ENCODE data around the gene POLR1F. TPM values are rescaled to one million over a fixed set of nuclear protein-coding genes. Genes with fewer than 3 reads are reported as not detected.
A peak's percentile ranks its signal among the peaks of the same experiment; 100 is the strongest.

Gene POLR1F
- total RNA-seq, 1 experiment from 2014 or later: 22.3 TPM

DNA sequence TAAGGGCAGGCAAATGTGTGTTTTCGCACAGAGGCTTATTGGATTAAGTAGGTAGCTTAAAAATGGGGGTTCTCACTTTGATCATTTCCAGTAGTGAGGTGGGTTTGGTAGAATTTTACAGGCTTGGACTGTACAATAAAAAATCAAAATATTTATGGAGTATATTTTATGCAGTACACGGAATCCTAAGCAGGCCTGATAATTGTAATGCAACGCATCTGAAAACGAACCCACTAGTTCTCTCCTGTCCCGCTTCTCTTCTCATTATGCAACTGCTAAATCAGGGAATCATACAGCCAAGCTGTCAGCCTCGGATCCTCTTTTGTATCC lies 377 bp upstream of the POLR1F start (continued):
- TF ChIP-seq ZNF263 (CRISPR knock-in tag; IDR thresholded peaks at IDR 0.05; ENCODE audit: low read depth): no peak
- no peak for TF ChIP-seq ETV6 (CRISPR knock-in tag; IDR thresholded peaks at IDR 0.05)
- no peak for TF ChIP-seq TEAD1 (CRISPR knock-in tag; IDR thresholded peaks at IDR 0.05)
- TF ChIP-seq ZNF232 (CRISPR knock-in tag; IDR thresholded peaks at IDR 0.05): no peak
- TF ChIP-seq, protein P1, sequence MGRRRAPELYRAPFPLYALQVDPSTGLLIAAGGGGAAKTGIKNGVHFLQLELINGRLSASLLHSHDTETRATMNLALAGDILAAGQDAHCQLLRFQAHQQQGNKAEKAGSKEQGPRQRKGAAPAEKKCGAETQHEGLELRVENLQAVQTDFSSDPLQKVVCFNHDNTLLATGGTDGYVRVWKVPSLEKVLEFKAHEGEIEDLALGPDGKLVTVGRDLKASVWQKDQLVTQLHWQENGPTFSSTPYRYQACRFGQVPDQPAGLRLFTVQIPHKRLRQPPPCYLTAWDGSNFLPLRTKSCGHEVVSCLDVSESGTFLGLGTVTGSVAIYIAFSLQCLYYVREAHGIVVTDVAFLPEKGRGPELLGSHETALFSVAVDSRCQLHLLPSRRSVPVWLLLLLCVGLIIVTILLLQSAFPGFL (CRISPR knock-in tag; IDR thresholded peaks at IDR 0.05; ENCODE audit: borderline replicate concordance): no peak
- no peak for TF ChIP-seq GABPB1 (CRISPR knock-in tag; IDR thresholded peaks at IDR 0.05)
- TF ChIP-seq, protein P2, sequence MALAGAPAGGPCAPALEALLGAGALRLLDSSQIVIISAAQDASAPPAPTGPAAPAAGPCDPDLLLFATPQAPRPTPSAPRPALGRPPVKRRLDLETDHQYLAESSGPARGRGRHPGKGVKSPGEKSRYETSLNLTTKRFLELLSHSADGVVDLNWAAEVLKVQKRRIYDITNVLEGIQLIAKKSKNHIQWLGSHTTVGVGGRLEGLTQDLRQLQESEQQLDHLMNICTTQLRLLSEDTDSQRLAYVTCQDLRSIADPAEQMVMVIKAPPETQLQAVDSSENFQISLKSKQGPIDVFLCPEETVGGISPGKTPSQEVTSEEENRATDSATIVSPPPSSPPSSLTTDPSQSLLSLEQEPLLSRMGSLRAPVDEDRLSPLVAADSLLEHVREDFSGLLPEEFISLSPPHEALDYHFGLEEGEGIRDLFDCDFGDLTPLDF (CRISPR knock-in tag; IDR thresholded peaks at IDR 0.05): no peak
- TF ChIP-seq EMX1 (CRISPR knock-in tag; IDR thresholded peaks at IDR 0.05): no peak
- TF ChIP-seq, protein P3, sequence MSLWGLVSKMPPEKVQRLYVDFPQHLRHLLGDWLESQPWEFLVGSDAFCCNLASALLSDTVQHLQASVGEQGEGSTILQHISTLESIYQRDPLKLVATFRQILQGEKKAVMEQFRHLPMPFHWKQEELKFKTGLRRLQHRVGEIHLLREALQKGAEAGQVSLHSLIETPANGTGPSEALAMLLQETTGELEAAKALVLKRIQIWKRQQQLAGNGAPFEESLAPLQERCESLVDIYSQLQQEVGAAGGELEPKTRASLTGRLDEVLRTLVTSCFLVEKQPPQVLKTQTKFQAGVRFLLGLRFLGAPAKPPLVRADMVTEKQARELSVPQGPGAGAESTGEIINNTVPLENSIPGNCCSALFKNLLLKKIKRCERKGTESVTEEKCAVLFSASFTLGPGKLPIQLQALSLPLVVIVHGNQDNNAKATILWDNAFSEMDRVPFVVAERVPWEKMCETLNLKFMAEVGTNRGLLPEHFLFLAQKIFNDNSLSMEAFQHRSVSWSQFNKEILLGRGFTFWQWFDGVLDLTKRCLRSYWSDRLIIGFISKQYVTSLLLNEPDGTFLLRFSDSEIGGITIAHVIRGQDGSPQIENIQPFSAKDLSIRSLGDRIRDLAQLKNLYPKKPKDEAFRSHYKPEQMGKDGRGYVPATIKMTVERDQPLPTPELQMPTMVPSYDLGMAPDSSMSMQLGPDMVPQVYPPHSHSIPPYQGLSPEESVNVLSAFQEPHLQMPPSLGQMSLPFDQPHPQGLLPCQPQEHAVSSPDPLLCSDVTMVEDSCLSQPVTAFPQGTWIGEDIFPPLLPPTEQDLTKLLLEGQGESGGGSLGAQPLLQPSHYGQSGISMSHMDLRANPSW (CRISPR knock-in tag; conservative IDR thresholded peaks at IDR 0.05; ENCODE audit: low read depth): no peak
- no peak for TF ChIP-seq NFYB (CRISPR knock-in tag; conservative IDR thresholded peaks at IDR 0.05; ENCODE audit: low read depth)
- no peak for TF ChIP-seq ZNF423 (CRISPR knock-in tag; IDR thresholded peaks at IDR 0.05)
- no peak for TF ChIP-seq TP53 (CRISPR knock-in tag; IDR thresholded peaks at IDR 0.05)
- TF ChIP-seq, protein P4, sequence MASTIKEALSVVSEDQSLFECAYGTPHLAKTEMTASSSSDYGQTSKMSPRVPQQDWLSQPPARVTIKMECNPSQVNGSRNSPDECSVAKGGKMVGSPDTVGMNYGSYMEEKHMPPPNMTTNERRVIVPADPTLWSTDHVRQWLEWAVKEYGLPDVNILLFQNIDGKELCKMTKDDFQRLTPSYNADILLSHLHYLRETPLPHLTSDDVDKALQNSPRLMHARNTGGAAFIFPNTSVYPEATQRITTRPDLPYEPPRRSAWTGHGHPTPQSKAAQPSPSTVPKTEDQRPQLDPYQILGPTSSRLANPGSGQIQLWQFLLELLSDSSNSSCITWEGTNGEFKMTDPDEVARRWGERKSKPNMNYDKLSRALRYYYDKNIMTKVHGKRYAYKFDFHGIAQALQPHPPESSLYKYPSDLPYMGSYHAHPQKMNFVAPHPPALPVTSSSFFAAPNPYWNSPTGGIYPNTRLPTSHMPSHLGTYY (CRISPR knock-in tag; IDR thresholded peaks at IDR 0.05): no peak

DNA sequence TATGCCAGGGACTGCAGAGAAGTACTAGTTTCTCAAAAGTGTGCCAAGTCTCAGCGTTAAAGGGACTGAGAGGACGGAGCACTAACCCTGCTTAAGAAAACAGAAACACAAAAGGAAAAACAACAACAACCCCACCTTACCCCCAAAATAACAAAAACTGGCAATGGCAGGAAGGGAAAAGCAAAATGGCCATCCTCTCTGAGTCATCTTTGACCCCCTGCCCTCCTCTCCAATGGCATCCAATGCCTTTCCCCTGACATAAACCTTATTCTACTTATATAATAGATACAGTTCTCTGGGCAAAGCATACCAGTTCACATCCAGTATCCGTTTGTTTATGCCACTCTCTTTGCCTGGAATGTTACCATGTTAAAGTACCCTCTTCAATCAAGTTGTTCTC lies 1.6 kb downstream of the POLR1F start:
- Mint-ChIP-seq H3K36me3 (peaks cover 6% of the 10 kb centered on the region; the same call in 1 of the 2 replicates), H3K27ac (no peak overlapping the region), H3K4me3 (peak overlapping the region; percentile 94), H3K27me3 (ENCODE audit: low read depth) (peaks cover 6% of the 10 kb centered on the region; the same call in 1 of the 2 replicates), H3K9me3 (no peaks in the 10 kb centered on the region), H3K4me1 (peaks cover 34% of the 10 kb centered on the region)
- ChIA-PET CTCF (no interaction called here), POLR2A (no interaction called here)
- DNase-seq (ENCODE audit: low spot score) (no peak), ATAC-seq (no peak)
- TF ChIP-seq JAZF1 (CRISPR knock-in tag; IDR thresholded peaks at IDR 0.05) (no peak), ETV6 (CRISPR knock-in tag; IDR thresholded peaks at IDR 0.05) (no peak), NR1H2 (CRISPR knock-in tag; IDR thresholded peaks at IDR 0.05) (no peak), NR3C1 (CRISPR knock-in tag; conservative IDR thresholded peaks at IDR 0.05; ENCODE audit: low read depth) (no peak), GTF2I (CRISPR knock-in tag; conservative IDR thresholded peaks at IDR 0.05) (no peak)
- TF ChIP-seq, protein P5, sequence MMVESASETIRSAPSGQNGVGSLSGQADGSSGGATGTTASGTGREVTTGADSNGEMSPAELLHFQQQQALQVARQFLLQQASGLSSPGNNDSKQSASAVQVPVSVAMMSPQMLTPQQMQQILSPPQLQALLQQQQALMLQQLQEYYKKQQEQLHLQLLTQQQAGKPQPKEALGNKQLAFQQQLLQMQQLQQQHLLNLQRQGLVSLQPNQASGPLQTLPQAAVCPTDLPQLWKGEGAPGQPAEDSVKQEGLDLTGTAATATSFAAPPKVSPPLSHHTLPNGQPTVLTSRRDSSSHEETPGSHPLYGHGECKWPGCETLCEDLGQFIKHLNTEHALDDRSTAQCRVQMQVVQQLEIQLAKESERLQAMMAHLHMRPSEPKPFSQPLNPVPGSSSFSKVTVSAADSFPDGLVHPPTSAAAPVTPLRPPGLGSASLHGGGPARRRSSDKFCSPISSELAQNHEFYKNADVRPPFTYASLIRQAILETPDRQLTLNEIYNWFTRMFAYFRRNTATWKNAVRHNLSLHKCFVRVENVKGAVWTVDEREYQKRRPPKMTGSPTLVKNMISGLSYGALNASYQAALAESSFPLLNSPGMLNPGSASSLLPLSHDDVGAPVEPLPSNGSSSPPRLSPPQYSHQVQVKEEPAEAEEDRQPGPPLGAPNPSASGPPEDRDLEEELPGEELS (CRISPR knock-in tag; IDR thresholded peaks at IDR 0.05): no peak
- TF ChIP-seq, protein P6, sequence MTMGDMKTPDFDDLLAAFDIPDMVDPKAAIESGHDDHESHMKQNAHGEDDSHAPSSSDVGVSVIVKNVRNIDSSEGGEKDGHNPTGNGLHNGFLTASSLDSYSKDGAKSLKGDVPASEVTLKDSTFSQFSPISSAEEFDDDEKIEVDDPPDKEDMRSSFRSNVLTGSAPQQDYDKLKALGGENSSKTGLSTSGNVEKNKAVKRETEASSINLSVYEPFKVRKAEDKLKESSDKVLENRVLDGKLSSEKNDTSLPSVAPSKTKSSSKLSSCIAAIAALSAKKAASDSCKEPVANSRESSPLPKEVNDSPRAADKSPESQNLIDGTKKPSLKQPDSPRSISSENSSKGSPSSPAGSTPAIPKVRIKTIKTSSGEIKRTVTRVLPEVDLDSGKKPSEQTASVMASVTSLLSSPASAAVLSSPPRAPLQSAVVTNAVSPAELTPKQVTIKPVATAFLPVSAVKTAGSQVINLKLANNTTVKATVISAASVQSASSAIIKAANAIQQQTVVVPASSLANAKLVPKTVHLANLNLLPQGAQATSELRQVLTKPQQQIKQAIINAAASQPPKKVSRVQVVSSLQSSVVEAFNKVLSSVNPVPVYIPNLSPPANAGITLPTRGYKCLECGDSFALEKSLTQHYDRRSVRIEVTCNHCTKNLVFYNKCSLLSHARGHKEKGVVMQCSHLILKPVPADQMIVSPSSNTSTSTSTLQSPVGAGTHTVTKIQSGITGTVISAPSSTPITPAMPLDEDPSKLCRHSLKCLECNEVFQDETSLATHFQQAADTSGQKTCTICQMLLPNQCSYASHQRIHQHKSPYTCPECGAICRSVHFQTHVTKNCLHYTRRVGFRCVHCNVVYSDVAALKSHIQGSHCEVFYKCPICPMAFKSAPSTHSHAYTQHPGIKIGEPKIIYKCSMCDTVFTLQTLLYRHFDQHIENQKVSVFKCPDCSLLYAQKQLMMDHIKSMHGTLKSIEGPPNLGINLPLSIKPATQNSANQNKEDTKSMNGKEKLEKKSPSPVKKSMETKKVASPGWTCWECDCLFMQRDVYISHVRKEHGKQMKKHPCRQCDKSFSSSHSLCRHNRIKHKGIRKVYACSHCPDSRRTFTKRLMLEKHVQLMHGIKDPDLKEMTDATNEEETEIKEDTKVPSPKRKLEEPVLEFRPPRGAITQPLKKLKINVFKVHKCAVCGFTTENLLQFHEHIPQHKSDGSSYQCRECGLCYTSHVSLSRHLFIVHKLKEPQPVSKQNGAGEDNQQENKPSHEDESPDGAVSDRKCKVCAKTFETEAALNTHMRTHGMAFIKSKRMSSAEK (CRISPR knock-in tag; IDR thresholded peaks at IDR 0.05; ENCODE audit: borderline replicate concordance): no peak
- TF ChIP-seq, protein P7, sequence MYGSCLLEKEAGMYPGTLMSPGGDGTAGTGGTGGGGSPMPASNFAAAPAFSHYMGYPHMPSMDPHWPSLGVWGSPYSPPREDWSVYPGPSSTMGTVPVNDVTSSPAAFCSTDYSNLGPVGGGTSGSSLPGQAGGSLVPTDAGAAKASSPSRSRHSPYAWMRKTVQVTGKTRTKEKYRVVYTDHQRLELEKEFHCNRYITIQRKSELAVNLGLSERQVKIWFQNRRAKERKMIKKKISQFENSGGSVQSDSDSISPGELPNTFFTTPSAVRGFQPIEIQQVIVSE (CRISPR knock-in tag; IDR thresholded peaks at IDR 0.05; ENCODE audit: borderline replicate concordance): no peak
- TF ChIP-seq, protein P2 (CRISPR knock-in tag; IDR thresholded peaks at IDR 0.05): no peak

Data from WTC11 (cell line).